ENCODE results near the gene PPP1R37. TPM values are rescaled to one million over a fixed set of nuclear protein-coding genes. Genes with fewer than 3 reads are reported as not detected.

Gene PPP1R37
- total and polyA plus RNA-seq, 2 of the 13 experiments (the other 11 are each of a cell fraction or from before 2014, with no cell fraction given) = 9.0 to 14.3 TPM

DNA sequence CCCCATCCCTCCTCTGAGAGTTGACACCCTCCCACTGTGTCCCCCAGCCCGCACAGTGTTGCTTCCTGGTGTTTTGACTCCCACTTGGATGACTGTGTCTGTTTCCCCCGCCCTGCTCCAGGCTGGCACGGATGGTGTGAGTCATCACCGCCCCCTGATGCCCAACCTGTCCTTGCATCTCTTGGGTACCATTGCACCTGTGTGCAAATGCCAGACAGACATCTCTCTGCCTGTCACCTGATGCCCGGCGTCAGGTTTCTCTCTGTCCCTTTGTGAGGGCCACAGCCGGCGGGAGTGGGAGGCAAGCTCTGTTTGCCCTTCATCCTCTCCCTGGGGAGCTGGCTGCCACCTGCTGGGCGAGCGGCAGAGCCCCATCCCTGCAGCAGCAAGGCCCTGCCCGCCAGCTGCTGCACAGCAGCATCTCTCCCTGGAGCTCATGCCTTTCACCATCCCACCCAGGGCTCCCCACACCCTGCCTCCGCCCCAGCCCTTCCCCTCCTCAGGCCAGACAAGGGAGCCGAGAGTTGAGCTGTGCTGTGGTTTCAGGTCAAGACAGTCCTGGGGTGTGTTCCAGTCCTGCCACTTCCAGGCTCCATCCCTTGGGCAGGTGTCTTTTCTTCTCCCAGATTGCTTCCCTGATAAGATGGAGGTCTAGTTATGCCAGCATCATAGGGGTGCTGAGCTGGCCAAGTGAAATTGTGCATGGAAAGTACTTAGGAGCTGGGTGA lies 38.1 kb downstream of the PPP1R37 start (continued):
- TF ChIP-seq, protein P1, sequence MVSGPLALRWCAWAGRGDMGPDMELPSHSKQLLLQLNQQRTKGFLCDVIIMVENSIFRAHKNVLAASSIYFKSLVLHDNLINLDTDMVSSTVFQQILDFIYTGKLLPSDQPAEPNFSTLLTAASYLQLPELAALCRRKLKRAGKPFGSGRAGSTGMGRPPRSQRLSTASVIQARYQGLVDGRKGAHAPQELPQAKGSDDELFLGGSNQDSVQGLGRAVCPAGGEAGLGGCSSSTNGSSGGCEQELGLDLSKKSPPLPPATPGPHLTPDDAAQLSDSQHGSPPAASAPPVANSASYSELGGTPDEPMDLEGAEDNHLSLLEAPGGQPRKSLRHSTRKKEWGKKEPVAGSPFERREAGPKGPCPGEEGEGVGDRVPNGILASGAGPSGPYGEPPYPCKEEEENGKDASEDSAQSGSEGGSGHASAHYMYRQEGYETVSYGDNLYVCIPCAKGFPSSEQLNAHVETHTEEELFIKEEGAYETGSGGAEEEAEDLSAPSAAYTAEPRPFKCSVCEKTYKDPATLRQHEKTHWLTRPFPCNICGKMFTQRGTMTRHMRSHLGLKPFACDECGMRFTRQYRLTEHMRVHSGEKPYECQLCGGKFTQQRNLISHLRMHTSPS (CRISPR knock-in tag; IDR thresholded peaks at IDR 0.05; ENCODE audit: low read depth) = peak; percentile 66
- TF ChIP-seq, protein P2, sequence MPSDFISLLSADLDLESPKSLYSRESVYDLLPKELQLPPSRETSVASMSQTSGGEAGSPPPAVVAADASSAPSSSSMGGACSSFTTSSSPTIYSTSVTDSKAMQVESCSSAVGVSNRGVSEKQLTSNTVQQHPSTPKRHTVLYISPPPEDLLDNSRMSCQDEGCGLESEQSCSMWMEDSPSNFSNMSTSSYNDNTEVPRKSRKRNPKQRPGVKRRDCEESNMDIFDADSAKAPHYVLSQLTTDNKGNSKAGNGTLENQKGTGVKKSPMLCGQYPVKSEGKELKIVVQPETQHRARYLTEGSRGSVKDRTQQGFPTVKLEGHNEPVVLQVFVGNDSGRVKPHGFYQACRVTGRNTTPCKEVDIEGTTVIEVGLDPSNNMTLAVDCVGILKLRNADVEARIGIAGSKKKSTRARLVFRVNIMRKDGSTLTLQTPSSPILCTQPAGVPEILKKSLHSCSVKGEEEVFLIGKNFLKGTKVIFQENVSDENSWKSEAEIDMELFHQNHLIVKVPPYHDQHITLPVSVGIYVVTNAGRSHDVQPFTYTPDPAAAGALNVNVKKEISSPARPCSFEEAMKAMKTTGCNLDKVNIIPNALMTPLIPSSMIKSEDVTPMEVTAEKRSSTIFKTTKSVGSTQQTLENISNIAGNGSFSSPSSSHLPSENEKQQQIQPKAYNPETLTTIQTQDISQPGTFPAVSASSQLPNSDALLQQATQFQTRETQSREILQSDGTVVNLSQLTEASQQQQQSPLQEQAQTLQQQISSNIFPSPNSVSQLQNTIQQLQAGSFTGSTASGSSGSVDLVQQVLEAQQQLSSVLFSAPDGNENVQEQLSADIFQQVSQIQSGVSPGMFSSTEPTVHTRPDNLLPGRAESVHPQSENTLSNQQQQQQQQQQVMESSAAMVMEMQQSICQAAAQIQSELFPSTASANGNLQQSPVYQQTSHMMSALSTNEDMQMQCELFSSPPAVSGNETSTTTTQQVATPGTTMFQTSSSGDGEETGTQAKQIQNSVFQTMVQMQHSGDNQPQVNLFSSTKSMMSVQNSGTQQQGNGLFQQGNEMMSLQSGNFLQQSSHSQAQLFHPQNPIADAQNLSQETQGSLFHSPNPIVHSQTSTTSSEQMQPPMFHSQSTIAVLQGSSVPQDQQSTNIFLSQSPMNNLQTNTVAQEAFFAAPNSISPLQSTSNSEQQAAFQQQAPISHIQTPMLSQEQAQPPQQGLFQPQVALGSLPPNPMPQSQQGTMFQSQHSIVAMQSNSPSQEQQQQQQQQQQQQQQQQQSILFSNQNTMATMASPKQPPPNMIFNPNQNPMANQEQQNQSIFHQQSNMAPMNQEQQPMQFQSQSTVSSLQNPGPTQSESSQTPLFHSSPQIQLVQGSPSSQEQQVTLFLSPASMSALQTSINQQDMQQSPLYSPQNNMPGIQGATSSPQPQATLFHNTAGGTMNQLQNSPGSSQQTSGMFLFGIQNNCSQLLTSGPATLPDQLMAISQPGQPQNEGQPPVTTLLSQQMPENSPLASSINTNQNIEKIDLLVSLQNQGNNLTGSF (CRISPR knock-in tag; IDR thresholded peaks at IDR 0.05) = no peak
- TF ChIP-seq SYNCRIP (IDR thresholded peaks at IDR 0.05; ENCODE audit: insufficient read depth, low read depth, low read length) (no peak), THAP11 (CRISPR knock-in tag; IDR thresholded peaks at IDR 0.05) (no peak), BRD4 (CRISPR knock-in tag; IDR thresholded peaks at IDR 0.05) (no peak), ZNF235 (CRISPR knock-in tag; IDR thresholded peaks at IDR 0.05; ENCODE audit: borderline replicate concordance) (no peak), NKX3-1 (CRISPR knock-in tag; IDR thresholded peaks at IDR 0.05) (no peak), ZBTB21 (CRISPR knock-in tag; IDR thresholded peaks at IDR 0.05) (no peak), ZNF709 (CRISPR knock-in tag; IDR thresholded peaks at IDR 0.05) (no peak), ZNF552 (CRISPR knock-in tag; IDR thresholded peaks at IDR 0.05; ENCODE audit: borderline replicate concordance) (no peak), ELF3 (CRISPR knock-in tag; IDR thresholded peaks at IDR 0.05) (0 out of 2 replicates have a peak, but pooled peaks have one; percentile 17), NR2F1 (CRISPR knock-in tag; IDR thresholded peaks at IDR 0.05) (no peak), HOXD1 (CRISPR knock-in tag; IDR thresholded peaks at IDR 0.05) (no peak), ZMAT3 (CRISPR knock-in tag; conservative IDR thresholded peaks at IDR 0.05) (no peak)
- TF ChIP-seq, protein P3, sequence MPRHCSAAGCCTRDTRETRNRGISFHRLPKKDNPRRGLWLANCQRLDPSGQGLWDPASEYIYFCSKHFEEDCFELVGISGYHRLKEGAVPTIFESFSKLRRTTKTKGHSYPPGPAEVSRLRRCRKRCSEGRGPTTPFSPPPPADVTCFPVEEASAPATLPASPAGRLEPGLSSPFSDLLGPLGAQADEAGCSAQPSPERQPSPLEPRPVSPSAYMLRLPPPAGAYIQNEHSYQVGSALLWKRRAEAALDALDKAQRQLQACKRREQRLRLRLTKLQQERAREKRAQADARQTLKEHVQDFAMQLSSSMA (CRISPR knock-in tag; IDR thresholded peaks at IDR 0.05) = no peak
- TF ChIP-seq, protein P4, sequence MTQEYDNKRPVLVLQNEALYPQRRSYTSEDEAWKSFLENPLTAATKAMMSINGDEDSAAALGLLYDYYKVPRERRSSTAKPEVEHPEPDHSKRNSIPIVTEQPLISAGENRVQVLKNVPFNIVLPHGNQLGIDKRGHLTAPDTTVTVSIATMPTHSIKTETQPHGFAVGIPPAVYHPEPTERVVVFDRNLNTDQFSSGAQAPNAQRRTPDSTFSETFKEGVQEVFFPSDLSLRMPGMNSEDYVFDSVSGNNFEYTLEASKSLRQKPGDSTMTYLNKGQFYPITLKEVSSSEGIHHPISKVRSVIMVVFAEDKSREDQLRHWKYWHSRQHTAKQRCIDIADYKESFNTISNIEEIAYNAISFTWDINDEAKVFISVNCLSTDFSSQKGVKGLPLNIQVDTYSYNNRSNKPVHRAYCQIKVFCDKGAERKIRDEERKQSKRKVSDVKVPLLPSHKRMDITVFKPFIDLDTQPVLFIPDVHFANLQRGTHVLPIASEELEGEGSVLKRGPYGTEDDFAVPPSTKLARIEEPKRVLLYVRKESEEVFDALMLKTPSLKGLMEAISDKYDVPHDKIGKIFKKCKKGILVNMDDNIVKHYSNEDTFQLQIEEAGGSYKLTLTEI (CRISPR knock-in tag; conservative IDR thresholded peaks at IDR 0.05) = no peak
- TF ChIP-seq, protein P5, sequence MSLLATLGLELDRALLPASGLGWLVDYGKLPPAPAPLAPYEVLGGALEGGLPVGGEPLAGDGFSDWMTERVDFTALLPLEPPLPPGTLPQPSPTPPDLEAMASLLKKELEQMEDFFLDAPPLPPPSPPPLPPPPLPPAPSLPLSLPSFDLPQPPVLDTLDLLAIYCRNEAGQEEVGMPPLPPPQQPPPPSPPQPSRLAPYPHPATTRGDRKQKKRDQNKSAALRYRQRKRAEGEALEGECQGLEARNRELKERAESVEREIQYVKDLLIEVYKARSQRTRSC (CRISPR knock-in tag; IDR thresholded peaks at IDR 0.05; ENCODE audit: low read depth) = no peak
- TF ChIP-seq, protein P6, sequence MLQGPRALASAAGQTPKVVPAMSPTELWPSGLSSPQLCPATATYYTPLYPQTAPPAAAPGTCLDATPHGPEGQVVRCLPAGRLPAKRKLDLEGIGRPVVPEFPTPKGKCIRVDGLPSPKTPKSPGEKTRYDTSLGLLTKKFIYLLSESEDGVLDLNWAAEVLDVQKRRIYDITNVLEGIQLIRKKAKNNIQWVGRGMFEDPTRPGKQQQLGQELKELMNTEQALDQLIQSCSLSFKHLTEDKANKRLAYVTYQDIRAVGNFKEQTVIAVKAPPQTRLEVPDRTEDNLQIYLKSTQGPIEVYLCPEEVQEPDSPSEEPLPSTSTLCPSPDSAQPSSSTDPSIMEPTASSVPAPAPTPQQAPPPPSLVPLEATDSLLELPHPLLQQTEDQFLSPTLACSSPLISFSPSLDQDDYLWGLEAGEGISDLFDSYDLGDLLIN (CRISPR knock-in tag; IDR thresholded peaks at IDR 0.05; ENCODE audit: borderline replicate concordance) = no peak

Measured in HepG2 (cell line).